ENCODE measurements around the gene PTPN6.

DNA sequence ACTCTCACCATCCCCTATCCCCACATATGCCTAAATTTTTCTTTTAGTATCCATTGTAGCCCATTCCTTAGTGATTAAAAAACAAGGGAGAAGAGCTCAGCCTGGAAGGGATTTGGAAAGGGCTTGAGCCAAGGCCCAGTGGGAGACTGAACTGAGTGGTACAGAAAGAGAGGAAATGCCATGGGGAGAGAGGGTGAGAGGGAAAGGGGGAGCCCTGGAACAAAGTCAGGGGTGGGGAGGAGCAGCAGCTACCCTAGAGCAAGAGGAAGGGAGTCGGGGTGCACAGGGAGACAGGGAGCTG lies 26.0 kb upstream of the PTPN6 start:
- TF ChIP-seq CHD4 (IDR thresholded peaks at IDR 0.05) (no peak), ZNF274 (IDR thresholded peaks at IDR 0.05; ENCODE audit: insufficient read depth, insufficient read length) (no peak)
- TF ChIP-seq, protein P1, sequence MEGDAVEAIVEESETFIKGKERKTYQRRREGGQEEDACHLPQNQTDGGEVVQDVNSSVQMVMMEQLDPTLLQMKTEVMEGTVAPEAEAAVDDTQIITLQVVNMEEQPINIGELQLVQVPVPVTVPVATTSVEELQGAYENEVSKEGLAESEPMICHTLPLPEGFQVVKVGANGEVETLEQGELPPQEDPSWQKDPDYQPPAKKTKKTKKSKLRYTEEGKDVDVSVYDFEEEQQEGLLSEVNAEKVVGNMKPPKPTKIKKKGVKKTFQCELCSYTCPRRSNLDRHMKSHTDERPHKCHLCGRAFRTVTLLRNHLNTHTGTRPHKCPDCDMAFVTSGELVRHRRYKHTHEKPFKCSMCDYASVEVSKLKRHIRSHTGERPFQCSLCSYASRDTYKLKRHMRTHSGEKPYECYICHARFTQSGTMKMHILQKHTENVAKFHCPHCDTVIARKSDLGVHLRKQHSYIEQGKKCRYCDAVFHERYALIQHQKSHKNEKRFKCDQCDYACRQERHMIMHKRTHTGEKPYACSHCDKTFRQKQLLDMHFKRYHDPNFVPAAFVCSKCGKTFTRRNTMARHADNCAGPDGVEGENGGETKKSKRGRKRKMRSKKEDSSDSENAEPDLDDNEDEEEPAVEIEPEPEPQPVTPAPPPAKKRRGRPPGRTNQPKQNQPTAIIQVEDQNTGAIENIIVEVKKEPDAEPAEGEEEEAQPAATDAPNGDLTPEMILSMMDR (IDR thresholded peaks at IDR 0.05 in 2 of 3, conservative IDR thresholded peaks at IDR 0.05 in 1 of 3; ENCODE audit: control insufficient read depth in 2 of 3, extremely low read depth in 1 of 3, insufficient read depth in 1 of 3, low read depth in 3 of 3, low read length in 3 of 3): no peak

Data from GM12878 (cell line).